ENCODE measurements around the gene NFYC.

NFYC gene

DNA sequence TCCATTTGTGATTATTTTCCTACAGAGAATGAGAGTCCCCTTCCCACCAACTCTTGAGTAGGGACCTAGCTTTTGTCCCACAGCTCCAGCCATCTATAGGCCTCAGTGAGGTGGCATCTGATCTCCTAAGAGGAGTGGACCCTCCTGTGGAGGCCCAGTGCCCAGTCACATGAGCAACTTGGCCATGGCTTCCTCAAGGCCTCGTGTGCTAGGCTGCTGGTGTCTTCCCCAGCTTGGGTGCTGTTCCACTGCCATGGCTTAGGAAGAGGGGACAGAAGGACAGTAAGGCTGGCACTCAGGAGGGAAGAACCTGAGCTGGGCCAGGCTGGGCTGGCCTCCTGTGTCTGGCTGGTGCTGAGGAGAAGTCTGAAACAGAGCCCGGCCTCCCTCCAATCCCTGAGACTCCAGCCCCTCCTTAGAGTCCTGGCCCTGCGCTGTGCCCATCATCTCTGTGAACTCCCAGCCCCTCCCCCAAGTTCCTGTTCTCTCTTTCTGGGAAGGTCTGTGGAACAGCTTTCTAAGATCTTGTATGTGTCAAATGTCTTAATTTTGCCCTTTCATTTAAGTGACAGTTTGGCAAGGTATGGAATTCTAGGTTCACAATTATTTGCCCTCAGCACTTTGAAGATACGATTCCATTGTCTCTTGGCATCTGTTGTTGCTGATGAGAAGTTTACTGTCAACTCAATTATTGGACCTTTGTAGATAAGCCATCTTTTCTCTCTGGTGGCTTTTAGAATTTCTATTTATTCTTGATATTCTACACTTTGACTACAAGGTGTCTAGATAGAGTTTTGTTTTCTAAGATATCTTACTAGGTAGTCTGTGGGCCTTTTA is 85.0 kb downstream of the NFYC start:
- ChIA-PET POLR2A (interaction anchor here (2.9 kb wide), 1 partner anchor 85 kb away, joined by 9 read pairs; the partner anchor contains the start of gene NFYC), CTCF (interaction anchor here (0.7 to 7.0 kb wide), 8 partner anchors 11 to 244 kb away, joined by 3 to 75 read pairs (median 10); no protein-coding TSS in a partner anchor)
- Histone ChIP-seq H3K4me1 (ENCODE audit: control insufficient read depth, insufficient read depth, low read length) (no peaks in the 10 kb centered on the region), H3K9me3 (ENCODE audit: control insufficient read depth, insufficient read depth, low read depth, low read length) (no peaks in the 10 kb centered on the region), H3K4me3 (ENCODE audit: low read depth, low read length) (no peak overlapping the region), H3K36me3 (ENCODE audit: control insufficient read depth in 2 of 2, insufficient read depth in 1 of 2, low read length in 2 of 2) (peaks cover 0 to 19% of the 10 kb centered on the region in 2 experiments; a peak in 1 of 3 replicates), H3K27ac (ENCODE audit: extremely low read depth, low read depth, low read length) (no peak overlapping the region)
- TF ChIP-seq ZNF776 (tag by site-specific recombination; IDR thresholded peaks at IDR 0.05; ENCODE audit: borderline replicate concordance) = no peak
- no peak for TF ChIP-seq ZNF311 (tag by site-specific recombination; IDR thresholded peaks at IDR 0.05; ENCODE audit: borderline replicate concordance)
- TF ChIP-seq ZNF324 (tag by site-specific recombination; IDR thresholded peaks at IDR 0.05) = no peak
- TF ChIP-seq, protein P1, sequence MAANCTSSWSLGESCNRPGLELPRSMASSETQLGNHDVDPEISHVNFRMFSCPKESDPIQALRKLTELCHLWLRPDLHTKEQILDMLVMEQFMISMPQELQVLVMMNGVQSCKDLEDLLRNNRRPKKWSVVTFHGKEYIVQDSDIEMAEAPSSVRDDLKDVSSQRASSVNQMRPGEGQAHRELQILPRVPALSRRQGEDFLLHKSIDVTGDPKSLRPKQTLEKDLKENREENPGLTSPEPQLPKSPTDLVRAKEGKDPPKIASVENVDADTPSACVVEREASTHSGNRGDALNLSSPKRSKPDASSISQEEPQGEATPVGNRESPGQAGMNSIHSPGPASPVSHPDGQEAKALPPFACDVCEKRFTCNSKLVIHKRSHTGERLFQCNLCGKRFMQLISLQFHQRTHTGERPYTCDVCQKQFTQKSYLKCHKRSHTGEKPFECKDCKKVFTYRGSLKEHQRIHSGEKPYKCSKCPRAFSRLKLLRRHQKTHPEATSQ (tag by site-specific recombination; IDR thresholded peaks at IDR 0.05) = no peak
- no peak for TF ChIP-seq SETDB1 (IDR thresholded peaks at IDR 0.05; ENCODE audit: insufficient read length, low read length)
- TF ChIP-seq, protein P2, sequence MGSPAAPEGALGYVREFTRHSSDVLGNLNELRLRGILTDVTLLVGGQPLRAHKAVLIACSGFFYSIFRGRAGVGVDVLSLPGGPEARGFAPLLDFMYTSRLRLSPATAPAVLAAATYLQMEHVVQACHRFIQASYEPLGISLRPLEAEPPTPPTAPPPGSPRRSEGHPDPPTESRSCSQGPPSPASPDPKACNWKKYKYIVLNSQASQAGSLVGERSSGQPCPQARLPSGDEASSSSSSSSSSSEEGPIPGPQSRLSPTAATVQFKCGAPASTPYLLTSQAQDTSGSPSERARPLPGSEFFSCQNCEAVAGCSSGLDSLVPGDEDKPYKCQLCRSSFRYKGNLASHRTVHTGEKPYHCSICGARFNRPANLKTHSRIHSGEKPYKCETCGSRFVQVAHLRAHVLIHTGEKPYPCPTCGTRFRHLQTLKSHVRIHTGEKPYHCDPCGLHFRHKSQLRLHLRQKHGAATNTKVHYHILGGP (tag by site-specific recombination; IDR thresholded peaks at IDR 0.05) = no peak
- TF ChIP-seq, protein P3, sequence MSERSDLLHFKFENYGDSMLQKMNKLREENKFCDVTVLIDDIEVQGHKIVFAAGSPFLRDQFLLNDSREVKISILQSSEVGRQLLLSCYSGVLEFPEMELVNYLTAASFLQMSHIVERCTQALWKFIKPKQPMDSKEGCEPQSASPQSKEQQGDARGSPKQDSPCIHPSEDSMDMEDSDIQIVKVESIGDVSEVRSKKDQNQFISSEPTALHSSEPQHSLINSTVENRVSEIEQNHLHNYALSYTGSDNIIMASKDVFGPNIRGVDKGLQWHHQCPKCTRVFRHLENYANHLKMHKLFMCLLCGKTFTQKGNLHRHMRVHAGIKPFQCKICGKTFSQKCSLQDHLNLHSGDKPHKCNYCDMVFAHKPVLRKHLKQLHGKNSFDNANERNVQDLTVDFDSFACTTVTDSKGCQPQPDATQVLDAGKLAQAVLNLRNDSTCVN (tag by site-specific recombination; optimal IDR thresholded peaks at IDR 0.05) = no peak
- no peak for TF ChIP-seq SP7 (tag by site-specific recombination; IDR thresholded peaks at IDR 0.05)
- TF ChIP-seq, protein P4, sequence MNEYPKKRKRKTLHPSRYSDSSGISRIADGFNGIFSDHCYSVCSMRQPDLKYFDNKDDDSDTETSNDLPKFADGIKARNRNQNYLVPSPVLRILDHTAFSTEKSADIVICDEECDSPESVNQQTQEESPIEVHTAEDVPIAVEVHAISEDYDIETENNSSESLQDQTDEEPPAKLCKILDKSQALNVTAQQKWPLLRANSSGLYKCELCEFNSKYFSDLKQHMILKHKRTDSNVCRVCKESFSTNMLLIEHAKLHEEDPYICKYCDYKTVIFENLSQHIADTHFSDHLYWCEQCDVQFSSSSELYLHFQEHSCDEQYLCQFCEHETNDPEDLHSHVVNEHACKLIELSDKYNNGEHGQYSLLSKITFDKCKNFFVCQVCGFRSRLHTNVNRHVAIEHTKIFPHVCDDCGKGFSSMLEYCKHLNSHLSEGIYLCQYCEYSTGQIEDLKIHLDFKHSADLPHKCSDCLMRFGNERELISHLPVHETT (tag by site-specific recombination; IDR thresholded peaks at IDR 0.05) = no peak
- TF ChIP-seq, protein P5, sequence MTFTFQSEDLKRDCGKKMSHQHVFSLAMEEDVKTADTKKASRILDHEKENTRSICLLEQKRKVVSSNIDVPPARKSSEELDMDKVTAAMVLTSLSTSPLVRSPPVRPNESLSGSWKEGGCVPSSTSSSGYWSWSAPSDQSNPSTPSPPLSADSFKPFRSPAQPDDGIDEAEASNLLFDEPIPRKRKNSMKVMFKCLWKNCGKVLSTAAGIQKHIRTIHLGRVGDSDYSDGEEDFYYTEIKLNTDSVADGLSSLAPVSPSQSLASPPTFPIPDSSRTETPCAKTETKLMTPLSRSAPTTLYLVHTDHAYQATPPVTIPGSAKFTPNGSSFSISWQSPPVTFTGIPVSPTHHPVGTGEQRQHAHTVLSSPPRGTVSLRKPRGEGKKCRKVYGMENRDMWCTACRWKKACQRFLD (tag by site-specific recombination; IDR thresholded peaks at IDR 0.05) = no peak
- TF ChIP-seq ZXDB (tag by site-specific recombination; IDR thresholded peaks at IDR 0.05) = no peak
- TF ChIP-seq, protein P6, sequence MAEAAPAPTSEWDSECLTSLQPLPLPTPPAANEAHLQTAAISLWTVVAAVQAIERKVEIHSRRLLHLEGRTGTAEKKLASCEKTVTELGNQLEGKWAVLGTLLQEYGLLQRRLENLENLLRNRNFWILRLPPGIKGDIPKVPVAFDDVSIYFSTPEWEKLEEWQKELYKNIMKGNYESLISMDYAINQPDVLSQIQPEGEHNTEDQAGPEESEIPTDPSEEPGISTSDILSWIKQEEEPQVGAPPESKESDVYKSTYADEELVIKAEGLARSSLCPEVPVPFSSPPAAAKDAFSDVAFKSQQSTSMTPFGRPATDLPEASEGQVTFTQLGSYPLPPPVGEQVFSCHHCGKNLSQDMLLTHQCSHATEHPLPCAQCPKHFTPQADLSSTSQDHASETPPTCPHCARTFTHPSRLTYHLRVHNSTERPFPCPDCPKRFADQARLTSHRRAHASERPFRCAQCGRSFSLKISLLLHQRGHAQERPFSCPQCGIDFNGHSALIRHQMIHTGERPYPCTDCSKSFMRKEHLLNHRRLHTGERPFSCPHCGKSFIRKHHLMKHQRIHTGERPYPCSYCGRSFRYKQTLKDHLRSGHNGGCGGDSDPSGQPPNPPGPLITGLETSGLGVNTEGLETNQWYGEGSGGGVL (tag by site-specific recombination; IDR thresholded peaks at IDR 0.05) = no peak
- TF ChIP-seq, protein P7, sequence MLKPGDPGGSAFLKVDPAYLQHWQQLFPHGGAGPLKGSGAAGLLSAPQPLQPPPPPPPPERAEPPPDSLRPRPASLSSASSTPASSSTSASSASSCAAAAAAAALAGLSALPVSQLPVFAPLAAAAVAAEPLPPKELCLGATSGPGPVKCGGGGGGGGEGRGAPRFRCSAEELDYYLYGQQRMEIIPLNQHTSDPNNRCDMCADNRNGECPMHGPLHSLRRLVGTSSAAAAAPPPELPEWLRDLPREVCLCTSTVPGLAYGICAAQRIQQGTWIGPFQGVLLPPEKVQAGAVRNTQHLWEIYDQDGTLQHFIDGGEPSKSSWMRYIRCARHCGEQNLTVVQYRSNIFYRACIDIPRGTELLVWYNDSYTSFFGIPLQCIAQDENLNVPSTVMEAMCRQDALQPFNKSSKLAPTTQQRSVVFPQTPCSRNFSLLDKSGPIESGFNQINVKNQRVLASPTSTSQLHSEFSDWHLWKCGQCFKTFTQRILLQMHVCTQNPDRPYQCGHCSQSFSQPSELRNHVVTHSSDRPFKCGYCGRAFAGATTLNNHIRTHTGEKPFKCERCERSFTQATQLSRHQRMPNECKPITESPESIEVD (tag by site-specific recombination; IDR thresholded peaks at IDR 0.05) = no peak
- TF ChIP-seq YY2 (tag by site-specific recombination; IDR thresholded peaks at IDR 0.05) = no peak
- no peak for TF ChIP-seq ZNF791 (tag by site-specific recombination; IDR thresholded peaks at IDR 0.05)

All from HEK293 (cell line).